GM18870 (cell line): ENCODE results near the gene MSN.
"Not testable (repeated sequence)": the region's sequence is repeated elsewhere in the genome, so short reads cannot be mapped to it uniquely, and the experiment has no call there.

ENCODE experiments used
- ATAC-seq: cut with Tn5 transposase; IDR thresholded peaks from one replicate; pipeline ENCODE4 v1.9.1; 2021; ENCODE audit warnings: moderate library complexity; ENCODE audit not compliant: unreplicated experiment

Gene MSN

DNA sequence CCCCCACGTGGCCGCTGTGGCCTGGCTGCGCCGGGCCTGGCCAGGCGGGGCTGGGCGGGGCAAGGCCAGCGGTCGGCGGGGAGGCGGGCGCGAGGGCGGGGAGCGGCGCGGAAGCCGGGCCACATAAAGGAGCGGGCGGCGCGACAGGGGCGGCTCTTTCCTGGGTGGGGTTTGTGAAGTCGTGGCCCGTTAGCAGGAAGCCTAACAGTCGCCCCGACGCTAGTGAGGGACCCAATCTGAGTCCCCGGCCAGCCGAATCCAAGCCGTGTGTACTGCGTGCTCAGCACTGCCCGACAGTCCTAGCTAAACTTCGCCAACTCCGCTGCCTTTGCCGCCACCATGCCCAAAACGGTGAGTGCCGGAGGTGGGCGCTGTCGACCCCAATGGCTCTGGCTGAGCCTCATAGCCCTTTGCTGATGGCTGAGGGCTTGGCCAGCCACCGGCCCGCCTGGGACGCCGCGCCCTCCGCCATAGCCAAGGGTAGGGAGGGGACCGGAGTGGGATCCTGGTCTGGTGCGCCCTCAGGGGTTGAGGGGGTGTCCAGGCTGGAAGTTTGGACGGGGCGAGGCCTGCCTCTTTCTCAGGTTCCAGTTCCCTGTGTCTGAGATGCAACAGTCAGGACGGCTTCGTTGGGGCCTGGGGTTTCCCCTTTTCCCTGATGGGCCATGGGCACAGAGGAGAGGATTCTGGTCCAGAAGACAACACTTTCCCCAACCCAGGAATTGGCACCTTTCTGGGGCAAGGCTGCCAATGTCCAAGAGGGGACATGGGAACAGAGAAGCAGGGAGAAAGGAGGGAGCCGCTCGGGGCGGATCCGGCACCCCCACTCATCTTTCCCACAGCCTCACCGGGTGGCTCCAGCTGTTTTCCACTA lies at the start of gene MSN:
Gene MSN (plus strand): TSS at position 152 of the 874 bp plus-strand sequence. CDS start 188 bp downstream, at position 340.
- peak; percentile 35 for ATAC-seq

DNA sequence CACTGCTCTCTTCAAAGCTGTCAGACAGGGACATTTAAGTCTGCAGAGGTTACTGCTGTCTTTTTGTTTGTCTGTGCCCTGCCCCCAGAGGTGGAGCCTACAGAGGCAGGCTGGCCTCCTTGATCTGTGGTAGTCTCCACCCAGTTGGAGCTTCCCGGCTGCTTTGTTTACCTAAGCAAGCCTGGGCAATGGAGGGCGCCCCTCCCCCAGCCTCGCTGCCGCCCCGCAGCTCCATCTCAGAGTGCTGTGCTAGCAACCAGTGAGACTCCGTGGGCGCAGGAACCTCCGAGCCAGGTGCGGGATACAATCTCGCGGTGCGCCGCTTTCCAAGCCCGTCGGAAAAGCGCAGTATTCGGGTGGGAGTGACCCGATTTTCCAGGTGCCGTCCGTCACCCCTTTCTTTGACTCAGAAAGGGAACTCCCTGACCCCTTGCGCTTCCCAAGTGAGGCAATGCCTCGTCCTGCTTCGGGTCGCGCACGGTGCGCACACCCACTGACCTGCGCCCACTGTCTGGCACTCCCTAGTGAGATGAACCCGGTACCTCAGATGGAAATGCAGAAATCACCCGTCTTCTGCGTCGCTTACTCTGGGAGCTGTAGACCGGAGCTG lies 47.3 kb upstream of the MSN start:
- not testable (repeated sequence) for ATAC-seq

DNA sequence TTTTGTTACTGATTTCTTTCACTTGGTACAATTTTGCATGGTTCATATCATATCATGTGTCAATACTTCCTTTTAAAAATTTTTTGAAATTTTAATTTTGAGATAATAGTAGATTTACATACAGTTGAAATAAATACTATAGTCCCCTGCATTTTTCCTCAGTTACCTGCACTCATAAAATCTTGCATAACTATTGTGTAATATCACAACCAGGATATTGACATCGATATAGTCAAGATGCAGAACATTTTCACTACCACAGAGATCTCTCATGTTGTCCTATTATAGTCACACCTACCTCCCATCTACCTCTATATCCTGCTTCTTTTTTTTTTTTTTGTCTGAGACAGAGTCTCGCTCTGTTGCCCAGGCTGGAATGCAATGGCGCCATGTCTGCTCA lies 36.7 kb upstream of the MSN start:
- no peak for ATAC-seq

DNA sequence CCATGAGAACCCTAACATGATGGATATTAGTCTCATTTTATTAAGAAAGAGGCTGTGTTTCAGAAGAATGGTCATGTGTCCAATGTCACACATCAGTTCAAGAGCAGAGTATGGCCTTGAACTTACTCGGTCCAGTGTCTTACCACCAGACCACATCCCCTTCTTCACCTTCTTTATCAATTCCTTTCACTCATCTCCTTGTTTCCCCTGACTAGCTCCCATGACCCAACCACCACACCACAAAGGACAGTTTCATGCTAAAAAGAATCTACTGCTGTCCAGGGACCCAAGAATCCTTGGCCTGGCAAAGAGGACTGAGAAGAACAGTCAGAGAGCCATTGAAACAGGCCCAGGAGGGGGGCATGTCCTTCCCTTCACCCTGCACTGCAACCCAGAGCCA lies 33.6 kb upstream of the MSN start:
- ATAC-seq: no peak

DNA sequence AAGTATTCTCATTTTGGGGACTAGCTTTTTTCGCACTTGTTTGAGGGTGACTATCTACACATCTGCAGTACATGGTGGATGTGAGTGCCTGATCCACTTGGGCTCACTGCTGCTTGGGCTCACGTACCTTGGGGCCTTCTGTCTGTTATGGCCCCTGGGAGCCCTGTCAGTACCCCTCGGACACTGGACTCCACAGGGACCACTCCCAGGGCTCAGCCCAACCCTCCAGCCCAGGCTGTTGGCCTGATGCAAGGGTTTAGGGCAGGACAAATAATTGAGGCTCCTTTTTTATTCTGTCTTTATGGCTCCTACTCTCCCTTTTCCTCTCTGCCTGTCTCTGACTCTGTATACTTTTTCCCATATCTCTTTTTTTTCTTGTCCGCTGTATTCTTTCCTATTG lies 32.7 kb upstream of the MSN start:
- no peak for ATAC-seq

DNA sequence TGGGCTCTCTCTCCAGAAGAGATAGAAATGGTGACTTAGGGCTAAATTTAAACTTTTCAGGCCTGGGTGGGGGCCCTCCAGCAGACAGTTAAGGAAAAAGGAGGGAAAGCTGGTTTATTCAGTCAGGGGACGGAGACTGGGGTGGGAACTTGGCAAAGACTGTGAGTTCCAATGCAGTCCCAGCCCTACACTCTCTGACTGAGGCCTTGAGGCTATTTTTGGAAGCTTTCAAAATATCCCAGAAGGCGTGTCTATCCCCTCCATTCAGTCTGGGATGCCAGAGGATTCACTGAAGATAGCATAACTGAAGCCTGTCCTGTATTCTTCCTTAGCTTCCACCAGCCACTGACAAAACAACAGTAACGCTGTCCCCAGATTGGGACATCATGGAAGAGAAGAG lies 32.1 kb upstream of the MSN start:
- ATAC-seq: no peak

DNA sequence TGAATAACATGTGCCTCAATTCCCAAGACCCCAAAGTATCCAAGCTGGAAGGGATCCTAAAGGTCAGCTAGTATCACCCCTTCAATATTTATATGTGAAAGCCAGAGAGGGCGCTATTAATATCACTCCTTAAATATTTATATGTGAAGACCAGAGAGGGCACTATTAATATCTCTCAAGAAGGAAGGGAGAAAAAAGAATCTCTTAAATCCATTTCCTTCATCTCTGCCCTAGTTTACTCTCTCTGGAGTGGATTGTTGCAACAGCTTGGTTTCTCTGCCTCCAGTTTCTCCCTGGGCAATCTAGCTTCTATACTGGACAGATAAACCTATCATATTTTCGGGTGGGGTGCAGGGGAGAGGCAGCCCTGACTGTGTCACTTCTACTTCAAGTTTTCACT lies 31.6 kb upstream of the MSN start:
- no peak for ATAC-seq

DNA sequence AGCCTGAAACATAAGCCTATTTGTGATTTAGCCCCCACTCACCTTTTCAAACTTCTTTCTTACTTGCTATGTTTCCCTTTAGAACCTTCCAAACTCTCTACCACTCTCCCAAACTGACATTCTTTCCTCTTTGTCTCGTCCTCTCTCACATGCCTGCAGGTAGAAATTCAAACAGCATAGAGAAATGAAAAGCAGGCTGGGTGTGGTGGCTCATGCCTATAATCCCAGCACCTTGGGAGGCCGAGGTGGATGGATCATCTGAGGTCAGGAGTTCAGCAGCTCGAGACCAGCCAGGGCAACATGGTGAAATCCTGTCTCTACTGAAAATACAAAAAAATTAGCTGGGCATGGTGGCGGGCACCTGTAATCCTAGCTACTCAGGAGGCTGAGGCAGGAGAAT lies 31.2 kb upstream of the MSN start:
- not testable (repeated sequence) for ATAC-seq

DNA sequence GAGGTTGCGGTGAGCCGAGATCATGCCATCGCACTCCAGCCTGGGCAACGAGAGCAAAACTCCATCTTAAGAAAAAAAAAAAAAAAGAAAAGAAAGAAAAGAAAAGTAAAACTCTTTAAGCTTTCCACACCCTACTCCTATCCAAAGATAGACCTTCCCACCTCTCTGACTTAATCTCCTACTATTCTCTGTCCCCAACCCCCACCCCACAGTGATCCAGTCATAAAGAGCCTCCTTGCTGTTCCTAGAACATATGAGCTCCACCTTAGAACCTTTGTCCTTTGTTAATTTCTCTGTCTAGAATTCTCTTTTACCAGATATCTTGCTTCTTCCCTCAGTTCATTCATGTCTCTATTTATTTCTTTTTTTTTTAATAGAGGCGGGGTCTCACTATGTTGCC lies 30.1 kb upstream of the MSN start:
- no peak for ATAC-seq

DNA sequence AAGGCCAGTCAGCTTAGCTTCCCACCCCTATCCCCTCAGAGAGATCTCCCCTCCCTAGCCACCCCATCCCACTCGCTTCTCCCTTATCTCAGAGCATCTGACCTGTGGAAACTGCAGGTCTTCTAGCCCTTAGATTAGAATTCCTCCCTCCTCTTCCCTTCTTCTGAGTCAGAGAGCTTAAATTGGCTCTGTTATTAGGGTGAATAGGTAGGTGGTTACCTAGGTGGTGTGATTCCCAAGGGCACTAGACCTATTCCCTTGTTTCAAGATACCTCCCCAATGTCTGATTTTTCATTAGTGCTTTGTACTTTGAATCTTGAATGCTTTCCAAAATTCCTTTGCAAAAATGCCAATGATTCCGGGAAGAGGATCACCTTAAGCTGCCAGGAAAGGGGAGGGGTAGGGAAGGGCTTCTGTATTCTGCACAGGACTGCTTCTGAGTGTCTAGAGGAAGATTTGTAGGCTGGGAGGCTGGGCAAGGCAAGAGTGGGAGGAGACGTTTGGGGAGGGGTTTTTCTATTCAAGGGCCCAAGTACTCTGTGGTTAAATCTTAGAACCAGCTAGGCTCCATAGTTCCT lies 24.5 kb upstream of the MSN start:
- ATAC-seq: no peak

DNA sequence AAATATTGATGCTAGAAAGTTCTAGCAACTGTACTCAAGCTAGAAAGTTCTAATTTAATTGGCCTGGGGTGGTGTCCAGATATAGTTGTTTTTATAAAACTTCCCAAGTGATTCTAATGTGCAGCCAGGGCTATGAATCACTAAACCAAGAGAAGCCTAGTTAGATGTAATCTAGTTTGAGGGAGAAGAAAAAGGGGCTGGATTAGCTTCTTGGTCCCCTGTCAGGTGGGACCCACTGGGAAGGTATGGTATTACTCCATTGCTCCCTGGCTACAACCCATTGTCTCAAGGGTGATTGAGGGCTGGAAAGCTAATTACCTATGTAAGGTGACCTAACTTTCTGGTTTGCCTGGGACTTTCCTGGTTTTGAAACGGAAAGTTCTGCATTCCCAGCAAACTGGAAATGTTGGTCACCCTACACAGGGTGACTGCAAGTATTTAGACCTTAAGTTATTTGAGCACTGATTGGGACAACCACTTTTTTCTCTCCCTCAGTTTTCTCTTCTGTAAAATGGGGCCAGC lies 23.9 kb upstream of the MSN start:
- ATAC-seq: no peak

DNA sequence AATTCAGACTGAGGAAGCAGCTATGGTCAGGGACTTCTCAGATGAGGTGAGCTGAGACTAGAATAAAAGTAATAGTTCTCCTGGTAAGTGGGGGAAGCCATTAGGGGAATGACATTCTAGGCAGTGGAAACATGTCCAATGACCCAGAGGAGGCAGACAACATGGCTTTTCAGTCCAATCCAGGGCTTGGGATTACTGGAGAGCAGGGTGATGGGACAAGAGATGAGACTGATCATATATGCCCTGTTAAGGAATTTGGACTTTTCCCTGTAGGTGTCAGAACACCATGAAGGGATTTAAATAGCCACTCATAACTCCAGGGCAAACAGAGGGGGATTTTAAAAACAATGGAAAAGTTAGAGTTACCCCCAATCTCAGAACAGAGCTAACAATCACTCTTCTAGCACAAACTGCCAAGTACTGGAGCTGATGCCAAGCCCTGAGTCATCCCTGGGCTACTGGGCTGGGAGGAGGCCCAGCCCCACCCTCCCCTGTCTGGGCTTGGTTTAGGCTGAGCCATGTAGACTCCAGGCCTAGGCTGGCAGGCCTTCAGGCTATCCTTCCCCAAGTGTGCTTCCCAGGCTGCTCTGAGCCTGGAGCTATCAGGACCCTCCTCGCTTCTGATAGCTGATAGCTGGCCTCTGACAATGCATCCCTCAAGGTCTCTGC lies 22.7 kb upstream of the MSN start:
- no peak for ATAC-seq

DNA sequence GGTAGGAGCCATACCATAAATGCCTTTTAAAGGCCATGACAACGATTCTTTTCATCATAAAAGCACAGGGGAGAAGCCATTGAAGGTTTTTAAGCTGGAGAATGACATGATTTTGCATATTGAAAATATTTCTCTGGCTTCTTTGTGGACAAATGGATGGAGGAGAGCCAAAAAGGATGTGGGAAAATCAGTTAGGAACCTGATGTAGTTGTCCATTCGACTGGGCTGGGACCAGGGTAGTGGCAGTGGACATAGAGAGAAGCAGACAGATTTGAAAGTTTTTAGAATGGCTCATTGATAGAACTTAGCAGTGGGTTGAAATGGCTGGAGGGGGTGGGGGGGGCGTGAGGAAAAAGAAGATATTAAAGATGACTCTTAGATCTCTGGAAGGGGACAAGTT lies 19.7 kb upstream of the MSN start:
- no peak for ATAC-seq

DNA sequence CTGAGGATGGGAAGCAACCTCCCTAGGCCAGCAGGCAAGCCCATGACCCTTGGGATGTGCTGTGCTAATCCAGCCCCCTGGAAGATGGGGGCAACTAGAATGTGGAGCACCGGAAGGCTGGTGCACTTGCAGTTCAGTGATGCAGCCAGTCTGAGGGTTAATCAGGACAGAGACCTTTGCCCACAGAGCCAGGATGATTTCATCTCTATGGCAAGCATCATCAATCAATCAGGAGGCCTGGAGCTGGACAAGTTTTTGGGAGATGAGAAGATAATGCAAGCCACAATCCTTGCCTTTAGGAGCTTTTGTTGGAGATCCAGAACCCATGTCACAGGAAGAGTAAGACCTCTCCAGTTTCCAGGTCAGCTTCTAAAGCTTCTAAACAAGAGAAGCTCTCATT lies 15.4 kb upstream of the MSN start:
- ATAC-seq: no peak

DNA sequence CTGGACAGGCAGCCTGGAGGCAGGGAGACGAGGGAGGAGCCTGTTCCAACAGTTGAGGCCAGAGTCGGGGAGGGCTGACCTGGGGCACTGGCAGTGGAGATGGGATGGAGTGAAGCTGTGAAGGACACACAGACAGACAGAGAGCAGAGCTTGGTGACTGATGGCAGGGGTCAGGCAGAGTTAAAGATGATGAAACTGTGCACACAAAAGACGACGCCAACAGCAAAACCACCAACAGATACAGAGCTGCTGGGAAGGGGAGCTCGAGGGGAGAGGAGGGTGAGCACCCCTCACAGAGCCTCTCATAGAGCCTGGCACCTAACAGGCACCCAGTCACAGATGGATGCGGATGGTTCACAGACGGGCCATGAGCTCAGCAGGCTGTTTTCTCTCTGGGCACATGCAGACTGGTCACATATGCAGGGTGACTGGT lies 10.4 kb upstream of the MSN start:
- ATAC-seq: not testable (repeated sequence)

DNA sequence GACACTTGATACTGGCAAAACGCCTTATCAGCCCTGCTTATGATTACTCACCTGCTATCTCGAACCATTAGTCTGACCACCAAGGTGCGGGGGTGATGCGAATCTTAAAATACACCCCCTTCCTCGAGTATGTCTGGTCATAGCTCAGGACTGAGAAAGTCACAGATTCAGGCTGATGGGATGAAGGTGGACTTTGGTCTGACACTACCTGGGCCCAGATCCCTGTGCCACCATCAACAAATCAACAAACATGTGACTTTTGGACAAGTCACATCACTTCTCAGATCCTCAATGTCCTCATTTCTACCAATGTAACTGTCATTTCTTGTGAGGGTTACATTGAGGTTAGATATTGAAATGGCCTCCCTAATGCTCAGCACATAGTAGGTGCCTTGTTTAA lies 9.8 kb upstream of the MSN start:
- no peak for ATAC-seq

DNA sequence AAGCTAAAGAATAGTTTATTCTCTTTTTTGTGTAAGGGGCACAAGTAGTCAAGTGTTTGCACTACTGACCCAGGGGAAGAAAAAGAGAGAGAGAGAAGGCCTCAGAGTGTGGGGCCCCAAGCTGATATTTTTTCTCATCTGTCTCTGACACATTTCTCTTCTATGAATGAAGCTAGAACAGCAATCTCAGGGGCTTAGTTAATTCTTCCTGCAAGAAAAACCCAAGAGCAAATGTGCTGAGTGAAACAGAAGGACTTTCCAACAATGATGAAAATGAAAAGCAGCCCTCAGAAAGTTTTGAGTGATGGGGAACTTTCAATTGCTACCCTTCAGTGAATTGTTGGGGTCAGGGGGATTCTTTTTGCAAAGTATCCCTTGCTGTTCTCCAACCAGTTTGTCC lies 9.2 kb upstream of the MSN start:
- no peak for ATAC-seq

DNA sequence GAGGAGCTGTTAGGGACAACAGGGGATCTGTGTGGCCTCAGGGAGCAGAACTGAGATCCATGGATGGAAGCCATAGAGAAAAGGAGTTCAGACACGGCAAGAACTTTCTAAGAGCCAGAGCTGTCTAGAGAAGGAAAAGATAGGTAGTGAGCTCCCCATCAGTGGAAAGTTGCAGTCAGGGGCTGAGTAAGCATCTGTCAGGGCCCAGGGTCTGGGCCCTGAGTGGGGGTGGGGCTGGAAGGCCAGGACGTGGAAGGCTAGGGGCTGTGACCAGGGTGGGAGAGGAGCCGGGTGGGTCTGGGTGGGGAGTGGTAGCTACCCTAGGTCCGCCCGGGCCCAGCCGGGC lies 324 bp upstream of the MSN start:
- peak; percentile 18 for ATAC-seq

DNA sequence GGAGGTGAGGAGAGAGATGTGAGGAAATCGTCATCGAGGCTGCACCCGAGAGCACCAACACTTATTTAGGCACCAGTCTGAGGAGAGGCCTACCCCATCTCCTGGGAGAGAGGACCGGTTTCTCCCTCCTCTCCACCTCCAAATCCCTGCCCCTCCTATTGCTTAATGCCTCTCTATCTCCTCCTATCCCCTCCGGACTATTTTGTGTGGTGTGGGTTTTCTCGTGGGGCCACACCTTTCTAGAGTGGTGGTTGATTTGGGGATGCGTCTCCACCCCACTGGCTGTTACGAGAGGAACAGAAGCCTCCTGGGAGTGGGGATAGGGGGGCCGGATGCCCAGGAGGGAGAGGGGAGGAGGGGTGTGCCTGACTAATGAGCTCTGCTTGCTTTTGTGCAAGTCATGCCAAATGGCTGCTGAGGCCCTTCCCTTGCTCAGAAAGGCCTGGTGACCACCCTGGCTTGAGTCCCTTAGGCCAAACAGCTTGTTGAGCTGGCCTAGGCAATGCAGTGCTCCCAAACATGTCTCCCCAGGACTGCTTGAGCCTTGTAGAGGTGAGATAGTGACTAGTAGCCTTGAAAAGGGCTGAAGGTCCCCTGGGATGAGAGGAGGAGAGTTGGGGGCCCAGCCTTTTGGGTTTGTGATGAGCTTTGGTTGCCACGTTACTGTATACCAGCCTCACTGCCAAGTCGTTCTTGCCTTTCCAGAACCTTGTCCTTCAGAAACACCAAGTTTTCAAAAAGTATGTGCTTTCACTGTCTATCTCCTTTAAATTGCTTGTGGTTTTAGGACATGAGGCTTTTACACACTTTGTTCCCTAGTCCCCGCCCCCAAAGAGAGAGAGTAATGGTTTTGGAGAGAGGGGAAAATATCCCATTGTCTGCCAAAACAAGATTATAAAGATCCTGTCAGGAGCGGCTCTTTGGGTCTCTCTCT lies 1.2 kb downstream of the MSN start:
- peak; percentile 33 for ATAC-seq

DNA sequence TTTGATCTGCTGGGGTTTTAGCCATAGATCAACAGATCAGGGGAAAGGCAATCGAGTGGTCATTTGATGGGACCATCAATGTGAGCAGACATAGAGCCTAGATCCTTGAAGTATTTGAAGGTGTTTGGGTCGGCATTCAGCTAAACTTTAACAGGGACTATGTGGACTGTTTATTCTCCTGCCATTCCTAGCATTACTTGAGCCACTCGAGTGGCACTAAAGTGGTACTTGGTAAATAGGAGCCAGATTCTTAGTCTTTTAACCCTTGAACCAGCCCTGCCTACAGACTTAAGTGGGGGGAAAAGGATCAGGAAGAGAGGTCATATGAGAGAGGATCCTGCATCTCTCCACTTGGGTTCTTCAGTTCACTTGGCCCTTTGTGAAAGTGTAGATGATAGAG lies 3.8 kb downstream of the MSN start:
- no peak for ATAC-seq
